HG03196 (cell line): ENCODE data around the gene ATP6V0A1.
A peak's percentile ranks its signal among the peaks of the same experiment; 100 is the strongest.
"Not testable (repeated sequence)": the region's sequence is repeated elsewhere in the genome, so short reads cannot be mapped to it uniquely, and the experiment has no call there.

Experiments used
- ATAC-seq: cut with Tn5 transposase; IDR thresholded peaks from one replicate; pipeline ENCODE4 v1.9.1; 2021; ENCODE audit not compliant: unreplicated experiment

Gene ATP6V0A1

DNA sequence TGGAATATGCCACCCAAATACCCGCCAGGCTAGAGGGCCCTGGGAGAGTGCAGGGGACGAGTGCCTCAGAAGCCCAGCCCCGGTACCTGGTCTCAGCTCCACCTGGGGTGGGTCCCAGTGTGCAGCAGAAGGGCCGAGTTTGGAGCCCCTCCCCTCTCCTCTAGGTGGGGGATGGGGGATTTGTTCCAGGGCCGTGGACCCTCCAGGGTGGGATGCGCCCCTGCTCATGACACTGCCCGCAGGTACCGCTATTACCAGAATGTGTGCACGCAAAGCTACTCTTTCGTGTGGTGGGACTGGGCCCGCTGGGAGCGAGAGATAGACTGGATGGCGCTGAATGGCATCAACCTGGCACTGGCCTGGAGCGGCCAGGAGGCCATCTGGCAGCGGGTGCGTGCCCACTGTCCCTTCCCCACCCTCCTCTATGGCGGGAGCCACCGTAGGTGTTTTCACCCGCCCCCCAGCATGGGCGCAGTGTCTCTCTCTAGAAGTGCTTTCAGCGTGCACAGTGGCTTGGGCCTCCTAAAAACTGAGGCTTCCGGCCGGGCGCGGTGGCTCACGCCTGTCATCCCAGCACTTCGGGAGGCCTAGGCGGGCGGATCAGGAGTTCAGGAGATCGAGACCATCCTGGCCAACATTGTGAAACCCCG, 78.6 kb downstream of the ATP6V0A1 start:
- no peak for ATAC-seq

- ATAC-seq, result no peak
Observed at GRCh38 chr17:42537826-42538451, 79.3 kb downstream of the ATP6V0A1 start.

DNA sequence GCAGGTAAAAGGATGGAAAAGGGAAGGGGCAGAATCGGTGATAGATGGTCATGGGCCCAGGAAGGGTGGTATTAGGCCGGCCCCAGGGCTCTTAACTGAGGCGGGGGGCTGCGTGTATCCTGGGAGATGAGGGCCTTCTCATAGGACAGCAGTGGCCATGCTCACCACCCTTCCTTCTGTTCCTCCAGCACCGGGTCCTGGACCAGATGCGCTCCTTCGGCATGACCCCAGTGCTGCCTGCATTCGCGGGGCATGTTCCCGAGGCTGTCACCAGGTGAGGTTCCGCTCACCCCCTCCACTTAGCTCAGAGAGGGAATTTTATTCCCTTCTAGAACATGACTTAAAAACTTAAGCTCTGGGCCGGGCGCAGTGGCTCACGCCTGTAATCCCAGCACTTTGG, 79.8 kb downstream of the ATP6V0A1 start:
- no peak for ATAC-seq

GRCh38 chr17:42540558-42540957, 81.9 kb downstream of the ATP6V0A1 start:
- ATAC-seq, result not testable (repeated sequence)

GRCh38 chr17:42541041-42541833, 82.6 kb downstream of the ATP6V0A1 start:
- ATAC-seq, result no peak

GRCh38 chr17:42543190-42544079, 84.8 kb downstream of the ATP6V0A1 start:
- no peak for ATAC-seq

- ATAC-seq, result no peak
Observed at GRCh38 chr17:42544874-42545283, 86.2 kb downstream of the ATP6V0A1 start.

DNA sequence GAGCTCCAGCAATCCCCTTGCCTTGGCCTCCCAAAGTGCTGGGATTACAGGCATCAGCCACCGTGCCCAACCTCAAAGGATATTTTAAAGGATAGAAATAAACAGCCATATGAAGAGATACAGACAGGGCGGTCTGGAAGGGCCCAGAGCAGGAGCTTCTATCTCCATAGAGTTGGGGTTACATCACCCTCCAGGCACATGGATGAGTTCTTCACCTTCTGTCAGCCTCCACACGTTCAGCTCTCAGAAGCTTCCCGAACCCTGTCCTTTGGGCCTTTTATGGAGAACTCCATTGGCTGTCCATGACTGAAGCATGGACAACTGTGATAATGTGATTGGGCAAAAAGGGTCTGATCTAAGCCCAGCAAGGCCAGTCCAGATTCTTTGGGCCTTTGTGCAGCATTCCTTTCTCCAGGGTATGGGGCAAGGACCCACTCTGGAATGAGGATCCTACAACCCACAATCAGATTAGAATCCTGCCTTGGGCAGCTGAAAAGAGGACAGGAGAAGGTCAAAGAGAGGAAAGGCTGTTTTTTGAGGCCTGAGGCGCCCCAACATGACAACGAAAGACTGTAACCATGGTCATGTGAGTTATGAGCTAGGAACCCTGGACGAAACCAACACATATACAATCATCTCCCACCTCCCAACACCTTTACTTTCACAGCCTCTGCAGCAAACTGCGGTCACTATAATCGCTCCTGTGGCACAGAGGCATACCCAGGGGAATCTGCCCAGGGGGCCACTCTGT, 87.3 kb downstream of the ATP6V0A1 start:
- ATAC-seq, result not testable (repeated sequence)

GRCh38 chr17:42547001-42547461, 88.4 kb downstream of the ATP6V0A1 start:
- no peak for ATAC-seq

GRCh38 chr17:42547698-42548069, 89.0 kb downstream of the ATP6V0A1 start:
- ATAC-seq, result no peak

GRCh38 chr17:42548070-42548837, 89.6 kb downstream of the ATP6V0A1 start:
- ATAC-seq, result no peak

GRCh38 chr17:42548993-42549755, 90.5 kb downstream of the ATP6V0A1 start:
- no peak for ATAC-seq

DNA sequence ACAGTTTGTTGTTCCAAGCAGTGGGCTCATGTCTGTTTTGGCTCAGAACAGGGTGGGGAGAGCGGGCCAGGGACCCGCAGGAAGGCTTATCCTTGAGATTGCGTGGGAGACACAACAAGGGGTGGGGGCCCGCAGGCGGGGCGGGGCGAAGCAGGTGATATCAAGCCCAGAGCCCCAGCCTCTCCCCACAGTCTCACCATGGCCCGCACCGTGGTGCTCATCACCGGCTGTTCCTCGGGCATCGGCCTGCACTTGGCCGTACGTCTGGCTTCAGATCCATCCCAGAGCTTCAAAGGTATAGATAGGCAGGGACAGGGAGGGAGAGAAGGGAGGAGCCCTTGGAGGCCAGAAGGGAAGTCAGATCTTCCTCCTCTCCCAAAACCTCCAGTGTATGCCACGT, 94.1 kb downstream of the ATP6V0A1 start, which contains the start of gene HSD17B1:
TSS of gene HSD17B1 (plus strand) at position 188 of the 400 bp plus-strand sequence. CDS start at position 199, 11 bp downstream.
- not testable (repeated sequence) for ATAC-seq

DNA sequence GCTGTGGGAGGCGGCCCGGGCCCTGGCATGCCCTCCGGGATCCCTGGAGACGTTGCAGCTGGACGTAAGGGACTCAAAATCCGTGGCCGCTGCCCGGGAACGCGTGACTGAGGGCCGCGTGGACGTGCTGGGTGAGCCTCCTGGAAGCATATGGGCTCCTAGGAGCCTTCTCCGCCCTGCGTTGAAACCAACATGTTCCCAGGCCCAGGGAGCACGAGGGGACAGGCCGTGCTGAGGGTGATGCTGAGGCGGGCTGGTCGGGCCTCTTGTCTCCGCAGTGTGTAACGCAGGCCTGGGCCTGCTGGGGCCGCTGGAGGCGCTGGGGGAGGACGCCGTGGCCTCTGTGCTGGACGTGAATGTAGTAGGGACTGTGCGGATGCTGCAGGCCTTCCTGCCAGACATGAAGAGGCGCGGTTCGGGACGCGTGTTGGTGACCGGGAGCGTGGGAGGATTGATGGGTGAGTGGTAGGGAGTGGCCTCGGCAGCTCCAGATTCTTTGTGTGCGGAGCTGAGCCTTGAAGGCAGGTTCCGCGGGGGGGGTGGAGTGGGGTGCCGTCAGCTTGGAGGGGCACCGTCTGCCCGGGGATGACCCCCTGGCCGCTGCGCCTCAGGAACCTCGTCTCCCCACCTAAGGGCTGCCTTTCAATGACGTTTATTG, 94.6 kb downstream of the ATP6V0A1 start:
- ATAC-seq, result no peak

- no peak for ATAC-seq
Observed at GRCh38 chr17:42553866-42554249, 95.2 kb downstream of the ATP6V0A1 start.

DNA sequence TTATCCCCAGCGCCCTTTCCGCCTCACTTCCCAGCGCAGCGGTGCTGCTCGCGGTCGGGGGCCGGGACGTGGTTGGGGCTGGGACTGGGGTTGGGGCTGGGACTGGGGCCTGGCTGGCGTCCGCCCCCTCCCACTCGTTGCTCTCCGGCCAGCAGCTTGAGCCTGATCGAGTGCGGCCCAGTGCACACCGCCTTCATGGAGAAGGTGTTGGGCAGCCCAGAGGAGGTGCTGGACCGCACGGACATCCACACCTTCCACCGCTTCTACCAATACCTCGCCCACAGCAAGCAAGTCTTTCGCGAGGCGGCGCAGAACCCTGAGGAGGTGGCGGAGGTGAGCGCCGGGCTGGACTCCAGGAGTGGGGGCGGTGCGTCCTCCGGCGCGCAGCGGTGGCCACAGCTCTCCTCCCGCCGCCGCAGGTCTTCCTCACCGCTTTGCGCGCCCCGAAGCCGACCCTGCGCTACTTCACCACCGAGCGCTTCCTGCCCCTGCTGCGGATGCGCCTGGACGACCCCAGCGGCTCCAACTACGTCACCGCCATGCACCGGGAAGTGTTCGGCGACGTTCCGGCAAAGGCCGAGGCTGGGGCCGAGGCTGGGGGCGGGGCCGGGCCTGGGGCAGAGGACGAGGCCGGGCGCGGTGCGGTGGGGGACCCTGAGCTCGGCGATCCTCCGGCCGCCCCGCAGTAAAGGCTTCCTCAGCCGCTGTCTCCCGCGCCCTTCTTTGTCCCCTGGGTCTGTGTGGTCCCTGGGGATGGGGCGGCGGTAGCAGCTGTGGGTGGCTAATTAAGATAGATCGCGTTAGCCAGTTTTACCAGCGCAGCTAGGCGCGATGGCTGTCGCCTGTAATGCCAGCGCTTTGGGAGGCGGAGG, 95.8 kb downstream of the ATP6V0A1 start:
- ATAC-seq, result peak; percentile 63

GRCh38 chr17:42555122-42555622, 96.5 kb downstream of the ATP6V0A1 start:
- ATAC-seq, result no peak
